Measurements from ENCODE around the gene CT45A9.
"Not testable (repeated sequence)": the region's sequence is repeated elsewhere in the genome, so short reads cannot be mapped to it uniquely, and the experiment has no call there.

DNA sequence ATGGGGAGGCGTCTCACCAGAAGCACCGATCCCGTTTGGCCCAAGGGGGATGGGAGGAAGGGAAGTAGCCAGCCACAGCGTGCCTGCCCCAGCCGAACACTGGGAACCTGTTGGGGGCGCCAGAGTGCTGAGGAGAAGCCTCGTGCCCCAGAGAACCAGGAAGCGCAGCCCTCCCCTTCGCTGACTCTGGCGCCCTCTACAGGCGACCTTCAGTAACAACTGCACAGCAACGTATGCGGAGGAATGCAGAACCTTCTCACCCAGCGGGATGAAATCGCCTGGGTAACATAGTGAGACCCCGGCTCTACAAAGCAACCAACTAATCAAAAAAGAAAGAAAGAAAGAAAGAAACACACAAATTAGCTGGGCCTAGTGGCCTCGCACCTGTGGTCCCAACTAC is 34.4 kb downstream of the CT45A9 start, which contains the start of gene CT45A7:
- TF ChIP-seq, protein P1, sequence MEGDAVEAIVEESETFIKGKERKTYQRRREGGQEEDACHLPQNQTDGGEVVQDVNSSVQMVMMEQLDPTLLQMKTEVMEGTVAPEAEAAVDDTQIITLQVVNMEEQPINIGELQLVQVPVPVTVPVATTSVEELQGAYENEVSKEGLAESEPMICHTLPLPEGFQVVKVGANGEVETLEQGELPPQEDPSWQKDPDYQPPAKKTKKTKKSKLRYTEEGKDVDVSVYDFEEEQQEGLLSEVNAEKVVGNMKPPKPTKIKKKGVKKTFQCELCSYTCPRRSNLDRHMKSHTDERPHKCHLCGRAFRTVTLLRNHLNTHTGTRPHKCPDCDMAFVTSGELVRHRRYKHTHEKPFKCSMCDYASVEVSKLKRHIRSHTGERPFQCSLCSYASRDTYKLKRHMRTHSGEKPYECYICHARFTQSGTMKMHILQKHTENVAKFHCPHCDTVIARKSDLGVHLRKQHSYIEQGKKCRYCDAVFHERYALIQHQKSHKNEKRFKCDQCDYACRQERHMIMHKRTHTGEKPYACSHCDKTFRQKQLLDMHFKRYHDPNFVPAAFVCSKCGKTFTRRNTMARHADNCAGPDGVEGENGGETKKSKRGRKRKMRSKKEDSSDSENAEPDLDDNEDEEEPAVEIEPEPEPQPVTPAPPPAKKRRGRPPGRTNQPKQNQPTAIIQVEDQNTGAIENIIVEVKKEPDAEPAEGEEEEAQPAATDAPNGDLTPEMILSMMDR (IDR thresholded peaks at IDR 0.05; ENCODE audit: insufficient read depth, low read depth, low read length), result not testable (repeated sequence)
- not testable (repeated sequence) for TF ChIP-seq EZH2 (IDR thresholded peaks at IDR 0.05; ENCODE audit: insufficient read depth, low read length)

Measured in astrocyte (in vitro differentiated cells and primary cell).